SJSA1 (cell line): ENCODE measurements around the gene REXO1. TPM values are rescaled to one million over a fixed set of nuclear protein-coding genes. Genes with fewer than 3 reads are reported as not detected.
"Not testable (repeated sequence)": the region's sequence is repeated elsewhere in the genome, so short reads cannot be mapped to it uniquely, and the experiment has no call there.

Source experiments
- DNase-seq, 2 experiments: peaks; one replicate each; pipeline ENCODE4 v3.0.0-alpha.2; 2015 to 2020; ENCODE audit warnings: low spot score in 2 of 2, low read depth in 1 of 2
- H3K27ac ChIP-seq: fragments of 250-450 bp; sonication (Bioruptor Pico); 2 replicates; pipeline ENCODE4 v1.5.1; 2020; ENCODE audit warnings: mild to moderate bottlenecking, moderate library complexity
- H3K27me3 ChIP-seq: fragments of 250-450 bp; sonication (Bioruptor Pico); replicated peaks from 2 replicates; pipeline ENCODE4 v1.5.1; 2020; ENCODE audit warnings: mild to moderate bottlenecking, moderate library complexity
- H3K36me3 ChIP-seq: fragments of 250-450 bp; sonication (Bioruptor Pico); 2 replicates; pipeline ENCODE4 v1.5.1; 2020; ENCODE audit warnings: mild to moderate bottlenecking
- H3K4me1 ChIP-seq: fragments of 250-450 bp; sonication (Bioruptor Pico); replicated peaks from 2 replicates; pipeline ENCODE4 v1.6.1; 2021; ENCODE audit warnings: mild to moderate bottlenecking
- H3K4me3 ChIP-seq: fragments of 250-450 bp; sonication (Bioruptor Pico); 2 replicates; pipeline ENCODE4 v1.5.1; 2020; ENCODE audit warnings: mild to moderate bottlenecking
- H3K9me3 ChIP-seq: fragments of 250-450 bp; sonication (Bioruptor Pico); replicated peaks from 2 replicates; pipeline ENCODE4 v1.5.1; 2020; ENCODE audit warnings: mild to moderate bottlenecking
- total RNA-seq: library from RNA; depleted of rRNA; stranded (reverse); fragments of >200 nt; shearing (Covaris generic); gene quantifications from 2 replicates; pipeline ENCODE4 v1.2.3, GENCODE V29; 2014

REXO1 gene
- total RNA-seq, 1 experiment from 2014 or later = 14.1 TPM

DNA sequence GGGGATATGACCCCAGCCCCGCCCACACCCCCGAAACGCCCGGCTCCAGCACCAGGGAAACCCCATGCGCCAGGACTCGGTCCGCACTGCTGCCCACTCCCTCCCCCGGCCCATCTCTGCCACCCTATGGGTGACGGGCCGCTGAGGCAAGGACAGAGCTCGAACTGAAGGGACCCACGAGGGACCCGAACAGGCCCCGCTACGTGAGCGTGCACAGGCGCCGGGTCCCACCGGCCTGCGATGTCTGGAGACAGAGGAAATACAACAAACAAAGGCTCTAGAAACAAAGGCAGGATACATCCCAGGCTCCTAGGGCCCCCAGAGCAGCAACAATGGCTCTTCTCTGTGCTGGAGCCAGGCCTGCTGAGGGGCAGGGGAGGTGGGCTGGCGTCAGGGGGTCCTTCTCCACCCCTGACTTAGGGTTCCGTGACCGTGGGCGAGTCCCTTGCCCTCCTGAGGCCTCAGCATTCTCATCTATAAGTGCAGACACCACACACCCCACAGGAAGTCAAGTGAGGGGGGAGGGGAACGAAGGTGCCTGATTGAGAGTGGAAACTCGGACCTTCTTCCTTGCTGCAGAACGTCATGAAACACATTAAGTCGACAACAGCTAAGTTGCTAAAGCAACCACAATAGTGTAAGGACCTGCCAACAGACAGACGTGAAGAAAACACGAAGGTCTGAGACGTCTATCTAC is 34.0 kb upstream of the REXO1 start:
- Histone ChIP-seq H3K27ac (no peak overlapping the region), H3K27me3 (no peaks in the 10 kb centered on the region), H3K36me3 (peaks cover 24% of the 10 kb centered on the region), H3K9me3 (no peaks in the 10 kb centered on the region), H3K4me3 (no peak overlapping the region), H3K4me1 (peaks cover 10% of the 10 kb centered on the region)
- DNase-seq = no peak

- H3K4me1 ChIP-seq = peaks cover 12% of the 10 kb centered on the region
- peaks cover 26% of the 10 kb centered on the region for H3K36me3 ChIP-seq
- not testable (repeated sequence) for H3K9me3 ChIP-seq, H3K27ac ChIP-seq, H3K4me3 ChIP-seq, DNase-seq, H3K27me3 ChIP-seq
Observed at GRCh38 chr19:1881393-1882088, 33.3 kb upstream of the REXO1 start.

- Histone ChIP-seq H3K27ac (no peak overlapping the region), H3K4me3 (no peak overlapping the region), H3K4me1 (peaks cover 17% of the 10 kb centered on the region), H3K36me3 (peaks cover 32% of the 10 kb centered on the region), H3K9me3 (0 out of 2 replicates have a peak, but pooled peaks cover under 1% of the 10 kb centered on the region), H3K27me3 (no peaks in the 10 kb centered on the region)
- DNase-seq = no peak
Observed at GRCh38 chr19:1880611-1881392, 32.5 kb upstream of the REXO1 start.

- not testable (repeated sequence) for DNase-seq, H3K4me3 ChIP-seq, H3K9me3 ChIP-seq, H3K27me3 ChIP-seq, H3K27ac ChIP-seq
- Histone ChIP-seq H3K4me1 (peaks cover 18% of the 10 kb centered on the region), H3K36me3 (peaks cover 35% of the 10 kb centered on the region)
Observed at GRCh38 chr19:1879982-1880381, 31.7 kb upstream of the REXO1 start.

DNA sequence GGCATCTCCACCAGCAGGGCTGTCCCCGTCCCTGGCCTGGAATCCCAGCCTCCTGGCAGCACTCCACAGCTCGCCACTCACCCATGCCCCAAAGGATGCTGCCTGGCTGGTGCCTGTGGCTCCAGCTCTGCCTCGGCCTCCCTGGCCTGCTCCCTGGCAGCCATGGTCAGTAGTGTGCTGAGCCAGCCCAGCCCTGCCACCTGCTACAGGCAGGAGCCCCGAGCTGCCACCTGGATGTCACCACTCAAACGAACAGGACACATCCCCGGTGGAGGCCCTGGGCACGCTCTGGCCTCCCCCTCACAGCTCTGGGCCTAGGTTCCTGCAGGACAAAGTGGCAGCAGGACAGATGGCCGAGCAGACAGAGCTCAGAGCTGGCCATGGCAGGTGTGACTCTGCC is 30.3 kb upstream of the REXO1 start:
- Histone ChIP-seq H3K36me3 (peaks cover 43% of the 10 kb centered on the region), H3K4me1 (peaks cover 24% of the 10 kb centered on the region)
- H3K9me3 ChIP-seq, H3K27ac ChIP-seq, H3K4me3 ChIP-seq, H3K27me3 ChIP-seq, DNase-seq: not testable (repeated sequence)

GRCh38 chr19:1877280-1877660 is 29.0 kb upstream of the REXO1 start:
- H3K9me3 ChIP-seq, H3K4me3 ChIP-seq, H3K27ac ChIP-seq, H3K27me3 ChIP-seq, DNase-seq: not testable (repeated sequence)
- H3K4me1 ChIP-seq = peaks cover 23% of the 10 kb centered on the region
- H3K36me3 ChIP-seq = peaks cover 48% of the 10 kb centered on the region

- peaks cover 23% of the 10 kb centered on the region for H3K4me1 ChIP-seq
- not testable (repeated sequence) for H3K9me3 ChIP-seq, DNase-seq, H3K27me3 ChIP-seq
- H3K36me3 ChIP-seq = peaks cover 47% of the 10 kb centered on the region
- peak overlapping the region; percentile 90; the same call in 1 of the 2 replicates for H3K27ac ChIP-seq
- peak overlapping the region; percentile 96 for H3K4me3 ChIP-seq
Observed at GRCh38 chr19:1876496-1877279, 28.4 kb upstream of the REXO1 start.

DNA sequence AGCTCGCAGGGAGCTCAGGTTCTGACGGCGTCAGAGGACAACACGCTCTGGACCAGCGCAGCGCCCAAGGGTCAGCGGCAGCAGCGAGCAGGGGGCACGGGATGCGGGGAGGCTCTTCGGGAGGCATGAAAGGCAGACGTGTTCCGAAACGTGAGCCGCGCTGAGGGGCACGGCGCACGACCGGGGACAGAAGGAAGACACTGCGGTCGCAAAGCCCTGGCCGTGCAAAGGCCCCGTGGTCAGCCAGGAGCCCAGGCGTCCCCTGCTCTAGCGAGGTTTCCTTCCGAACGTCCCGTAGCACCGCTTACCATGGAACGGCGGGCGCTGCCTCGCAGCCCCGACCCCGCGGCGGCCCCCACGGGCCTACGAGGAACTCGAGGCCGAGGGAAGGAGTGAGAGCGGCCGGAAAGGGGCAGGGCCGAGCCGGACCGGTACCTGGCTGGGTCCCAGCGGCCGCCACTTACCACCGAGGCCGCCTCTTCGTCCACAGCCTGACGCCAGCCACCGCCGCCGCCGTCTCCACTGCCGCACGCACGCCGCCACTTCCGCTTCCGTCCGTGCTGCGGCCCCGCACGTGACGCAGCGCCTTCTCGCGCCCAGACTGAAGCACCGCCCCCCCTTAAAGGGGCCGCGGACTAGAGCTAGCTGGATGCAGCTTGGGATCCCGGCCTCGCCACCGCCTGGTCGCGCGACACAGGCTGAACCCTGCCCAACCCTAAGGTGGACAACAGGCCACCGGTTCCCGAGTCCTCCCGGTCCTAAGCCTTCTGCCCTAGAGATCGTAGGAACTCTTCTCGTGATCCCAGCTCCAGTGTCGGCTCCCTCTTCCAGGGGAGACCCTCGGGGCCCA is 27.6 kb upstream of the REXO1 start:
- Histone ChIP-seq H3K4me1 (peaks cover 23% of the 10 kb centered on the region), H3K27ac (peak overlapping the region; percentile 90), H3K4me3 (peak overlapping the region; percentile 96), H3K36me3 (peaks cover 48% of the 10 kb centered on the region), H3K9me3 (0 out of 2 replicates have a peak, but pooled peaks cover 2% of the 10 kb centered on the region), H3K27me3 (no peaks in the 10 kb centered on the region)
- peak; percentile 87 to 90 for DNase-seq

GRCh38 chr19:1875265-1875645 is 27.0 kb upstream of the REXO1 start:
- Histone ChIP-seq H3K27ac (peak overlapping the region; percentile 90), H3K4me1 (peaks cover 23% of the 10 kb centered on the region), H3K36me3 (peaks cover 47% of the 10 kb centered on the region), H3K4me3 (peak overlapping the region; percentile 96)
- not testable (repeated sequence) for H3K9me3 ChIP-seq, H3K27me3 ChIP-seq
- DNase-seq = peak in 1 of 2 experiments; percentile 44

GRCh38 chr19:1874554-1875185 is 26.4 kb upstream of the REXO1 start:
- Histone ChIP-seq H3K36me3 (peaks cover 44% of the 10 kb centered on the region), H3K27ac (no peak overlapping the region), H3K4me1 (peaks cover 23% of the 10 kb centered on the region), H3K9me3 (0 out of 2 replicates have a peak, but pooled peaks cover 2% of the 10 kb centered on the region), H3K27me3 (no peaks in the 10 kb centered on the region), H3K4me3 (peak overlapping the region; percentile 96)
- peak in 1 of 2 experiments; percentile 21 for DNase-seq

DNA sequence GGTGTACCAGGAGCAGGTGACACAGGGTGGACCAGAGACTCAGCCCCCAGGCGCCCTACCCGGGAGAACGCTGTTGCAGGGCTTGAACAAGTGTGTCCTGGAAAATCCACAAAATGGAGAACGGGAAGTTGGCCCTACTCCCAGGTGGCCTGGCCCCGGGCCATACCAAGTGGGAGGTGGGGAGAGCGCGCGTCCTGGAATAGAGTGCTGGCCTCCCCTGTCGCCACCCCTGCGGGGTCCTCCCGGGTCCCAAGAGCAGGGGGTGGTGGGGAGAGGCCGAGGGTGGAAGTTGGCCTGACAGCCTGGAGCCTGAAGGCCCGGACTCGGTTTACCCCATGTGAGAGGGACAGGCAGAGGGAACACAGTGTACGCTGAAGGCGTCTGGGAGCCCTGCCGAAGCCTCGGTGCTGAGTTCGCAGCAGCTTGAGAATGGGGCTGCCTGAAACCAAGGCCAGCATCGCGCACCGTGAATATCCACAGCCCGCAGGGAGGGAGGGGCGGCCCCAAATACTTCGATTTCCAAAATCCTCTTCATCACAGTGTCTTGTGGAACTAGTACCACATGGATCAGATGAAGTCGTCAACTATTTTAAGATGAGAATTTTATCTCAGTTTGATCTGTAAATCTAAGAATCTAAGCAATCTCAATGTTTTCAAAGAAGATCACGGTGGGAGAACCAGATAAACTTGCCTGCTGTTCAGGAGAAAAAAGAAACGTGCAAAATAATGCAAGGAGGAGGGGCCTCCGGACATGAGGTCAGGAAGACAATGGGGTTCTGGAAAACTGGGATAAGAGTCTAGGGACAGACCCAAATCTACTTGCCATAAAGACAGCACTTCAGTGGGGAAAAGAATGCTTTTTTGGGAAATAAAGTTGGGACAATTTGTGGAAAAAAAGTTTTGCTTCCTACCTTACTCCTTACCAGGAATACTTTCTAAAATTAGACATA is 25.5 kb upstream of the REXO1 start:
- Histone ChIP-seq H3K4me1 (peaks cover 23% of the 10 kb centered on the region), H3K27ac (no peak overlapping the region), H3K27me3 (no peaks in the 10 kb centered on the region), H3K4me3 (peak overlapping the region; percentile 96; the same call in 1 of the 2 replicates), H3K36me3 (peaks cover 48% of the 10 kb centered on the region), H3K9me3 (0 out of 2 replicates have a peak, but pooled peaks cover 2% of the 10 kb centered on the region)
- no peak for DNase-seq
